Sciatic nerve (tissue), 2 donors: ENCODE results near the gene CNTN4. TPM values are rescaled to one million over a fixed set of nuclear protein-coding genes. Genes with fewer than 3 reads are reported as not detected.
A peak's percentile ranks its signal among the peaks of the same experiment; 100 is the strongest.

Experiments used
- ATAC-seq: fragments of 200-7000 bp; cut with Tn5 transposase; one replicate; pipeline ENCODE4 v1.9.1; 2020; ENCODE audit warnings: mild to moderate bottlenecking, moderate library complexity
- DNase-seq: peaks from one replicate; pipeline ENCODE4 v3.0.0-alpha.2; 2020; ENCODE audit warnings: low spot score
- intact Hi-C: fragments of 100-400 bp; cut with DNase I; formaldehyde crosslinking; loops from one replicate; pipeline ENCODE4 v1.14.2; 2022
- total RNA-seq: library from RNA; stranded (reverse); fragmentation: NEBNext Ultra II Directional; extraction: Animal tissue kit (Norgen Biotek cat#: 25700); gene quantifications from one replicate; pipeline ENCODE4 v1.2.1, GENCODE V29; 2021
- donor health status: DM: no; HTN: no; CAD: no.
- donor health status: DM: no; HTN: no; CAD: no.

The CNTN4 gene
- total RNA-seq, 1 donor from 2014 or later = 80.0 TPM

DNA sequence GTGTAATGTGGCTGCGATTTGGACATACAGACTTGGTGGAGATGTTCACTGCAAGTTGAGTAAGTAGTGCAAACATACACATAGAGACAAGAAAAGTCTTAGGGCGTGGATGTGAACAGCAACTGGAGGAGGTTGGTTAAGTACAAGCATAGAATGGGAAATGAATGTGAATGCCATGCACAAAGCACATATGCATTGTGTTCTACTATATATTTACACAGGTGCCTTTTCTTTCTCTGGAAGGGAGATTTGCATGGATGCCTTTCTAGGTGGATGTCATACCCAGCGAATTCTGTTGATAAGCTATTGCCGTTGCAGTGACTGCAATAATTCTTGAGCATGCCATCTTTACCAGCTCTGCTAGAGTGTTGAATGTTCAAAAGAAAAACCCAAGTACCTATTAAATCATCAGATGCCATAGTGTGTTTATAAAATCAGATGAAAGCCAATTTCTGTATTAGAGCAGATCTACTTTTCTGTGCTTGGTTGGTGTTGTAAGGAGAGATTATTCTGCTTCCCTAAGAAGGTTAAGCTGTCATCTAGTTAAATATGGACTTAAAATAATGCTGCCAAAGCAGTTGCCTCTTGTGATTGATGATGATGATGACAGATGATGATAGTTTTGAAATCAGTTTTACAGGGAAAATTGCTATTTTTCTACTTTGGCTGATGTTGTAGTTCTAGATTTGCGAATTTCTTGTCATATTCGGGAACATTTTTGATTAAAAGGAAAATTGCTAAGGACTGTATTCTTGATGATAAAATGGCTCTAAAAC, 148.4 kb downstream of the CNTN4 start:
- DNase-seq (no peak), ATAC-seq (no peak)
- intact Hi-C loops = loop anchor here (2.0 kb wide), 1 partner anchor 50 kb away; no protein-coding TSS in a partner anchor

DNA sequence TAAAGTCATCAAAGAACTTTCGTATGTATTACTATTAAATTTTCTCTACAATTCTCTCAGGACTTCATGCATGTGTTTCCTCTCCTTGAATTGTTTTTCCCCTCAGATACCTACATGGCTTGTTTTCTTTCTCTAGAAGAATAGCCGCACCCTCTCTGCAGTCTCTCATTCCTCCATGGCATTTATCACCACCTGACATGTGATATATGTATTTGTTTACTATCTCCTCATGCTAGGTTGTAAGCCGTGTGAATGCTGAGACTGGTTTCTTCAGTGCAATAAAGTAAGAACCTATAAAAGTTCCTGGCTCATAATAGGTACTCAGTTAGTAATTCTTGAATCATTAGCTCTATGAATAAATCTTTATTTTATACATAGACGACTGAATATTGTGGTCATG, 149.2 kb downstream of the CNTN4 start:
- intact Hi-C loops = loop anchor here (2.0 kb wide), 1 partner anchor 51 kb away; no protein-coding TSS in a partner anchor

DNA sequence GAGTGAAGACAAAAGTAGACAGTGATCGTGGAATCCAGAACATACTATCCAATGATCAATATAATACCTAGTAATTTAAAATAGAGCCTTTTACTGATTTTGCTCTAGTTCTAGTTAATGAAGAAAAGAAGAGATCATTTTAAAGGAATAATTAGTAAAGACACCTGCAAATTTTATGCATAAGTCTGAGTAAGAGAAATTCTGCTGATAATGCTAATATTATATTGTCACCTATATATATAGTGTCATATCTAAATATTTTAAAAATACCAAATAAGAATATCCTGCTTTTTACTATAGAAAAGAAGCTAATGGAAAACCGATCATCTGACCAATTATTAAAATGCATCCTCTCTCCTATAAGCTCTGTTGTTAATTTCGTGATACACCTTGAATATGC, 152.1 kb downstream of the CNTN4 start:
- no peak for ATAC-seq
- no peak for DNase-seq
- intact Hi-C loops = no loop called here

More for the DNA sequence above, 149.2 kb downstream of the CNTN4 start:
- no peak for DNase-seq
- ATAC-seq = no peak

DNA sequence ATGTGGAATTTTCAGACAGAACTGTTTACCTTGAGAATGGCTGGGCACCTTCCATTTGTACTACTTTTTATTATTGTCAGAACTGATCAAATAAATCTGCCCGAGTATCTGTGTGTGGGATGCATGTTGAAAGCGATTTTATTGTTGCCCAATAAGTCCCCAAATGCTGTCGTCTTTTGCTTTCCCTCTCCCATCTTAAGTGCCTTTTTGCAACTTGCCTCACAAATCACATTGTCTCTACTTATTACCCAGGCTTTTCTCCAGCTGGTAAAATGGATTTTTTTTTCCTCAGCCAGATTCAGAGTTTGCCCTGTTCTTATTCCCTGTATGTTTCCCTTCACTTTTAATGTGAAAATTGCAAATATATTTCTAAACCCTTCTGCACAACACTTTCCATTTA, 163.1 kb downstream of the CNTN4 start:
- intact Hi-C loops = no loop called here
- ATAC-seq = peak; percentile 81
- no peak for DNase-seq

DNA sequence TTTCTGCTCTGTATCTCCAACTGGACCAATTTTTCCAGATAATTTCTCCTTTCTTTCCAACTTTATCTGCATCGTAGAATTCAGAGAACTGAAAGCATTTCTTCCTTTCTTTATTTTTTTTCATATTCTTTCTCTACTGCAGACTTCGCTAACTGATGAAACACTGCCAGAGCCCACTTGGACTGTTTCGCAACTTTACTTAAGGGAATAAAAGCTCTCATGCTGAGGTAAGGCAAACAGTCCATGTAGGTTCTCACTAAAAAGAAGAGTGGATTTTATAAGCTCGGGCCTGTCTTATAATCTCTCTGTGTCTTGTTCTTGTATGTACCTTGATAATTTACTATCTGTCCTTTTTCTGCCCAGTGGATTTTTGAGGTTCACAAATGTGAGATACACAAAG, 163.5 kb downstream of the CNTN4 start:
- ATAC-seq (peak; percentile 94), DNase-seq (no peak)
- intact Hi-C loops = no loop called here

DNA sequence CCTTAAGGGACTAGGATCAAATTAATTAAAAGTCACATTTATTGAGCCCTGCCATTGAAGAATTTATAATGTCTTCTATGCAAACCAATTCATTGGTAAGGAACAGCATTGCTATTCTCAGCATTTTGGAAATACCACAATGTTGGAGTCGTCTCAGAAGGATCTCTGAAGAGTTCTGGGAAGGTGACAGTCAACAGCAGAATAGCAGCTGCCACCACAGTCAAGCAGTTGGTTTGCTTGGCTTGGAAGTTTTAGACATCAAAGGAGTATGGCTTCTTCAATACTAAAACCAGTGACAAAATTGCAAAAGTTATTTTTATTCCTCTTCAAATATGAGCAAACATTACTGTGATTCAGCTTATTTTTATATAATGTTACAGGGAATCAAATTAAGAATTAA, 167.9 kb downstream of the CNTN4 start:
- intact Hi-C loops = no loop called here
- DNase-seq (no peak), ATAC-seq (no peak)

DNA sequence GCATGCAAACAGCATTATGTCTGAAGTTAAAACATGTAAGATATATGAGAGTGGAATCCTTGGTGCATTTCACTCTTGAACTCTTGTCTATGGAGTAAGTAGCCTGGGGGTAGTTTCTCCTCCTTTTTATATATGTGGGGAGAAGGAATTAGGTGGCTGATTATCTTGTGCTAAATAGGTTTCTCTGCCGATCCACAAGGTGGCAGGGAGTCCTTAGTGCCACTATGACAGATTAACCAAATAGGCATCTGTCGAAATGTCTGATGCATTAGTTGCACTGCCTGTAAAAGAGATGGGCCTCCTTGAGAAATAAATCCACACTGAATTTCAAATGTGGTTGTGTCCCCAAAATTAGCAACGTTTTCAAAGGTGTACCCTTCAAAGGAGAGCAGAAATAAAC, 170.1 kb downstream of the CNTN4 start:
- ATAC-seq (no peak), DNase-seq (no peak)
- intact Hi-C loops = no loop called here

DNA sequence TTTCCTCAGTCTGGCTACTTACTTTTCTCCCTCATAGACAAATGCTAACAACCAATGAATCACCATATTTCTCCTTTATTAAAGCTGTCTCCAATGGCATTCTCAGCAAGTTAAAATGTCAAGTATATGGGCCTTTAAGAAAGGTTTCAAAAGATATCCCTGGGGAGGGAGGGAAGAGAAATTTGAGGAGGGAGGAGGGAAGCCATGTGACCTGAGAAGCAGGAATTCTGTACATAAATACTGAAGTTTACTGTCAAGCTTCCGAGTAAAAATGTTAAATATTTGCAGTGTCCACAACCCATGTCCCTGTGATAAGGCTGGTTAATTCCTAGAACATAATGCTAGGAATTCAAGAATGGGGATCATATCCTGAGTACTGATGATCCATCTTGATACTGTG, 175.9 kb downstream of the CNTN4 start:
- ATAC-seq = no peak
- no peak for DNase-seq
- intact Hi-C loops = no loop called here

DNA sequence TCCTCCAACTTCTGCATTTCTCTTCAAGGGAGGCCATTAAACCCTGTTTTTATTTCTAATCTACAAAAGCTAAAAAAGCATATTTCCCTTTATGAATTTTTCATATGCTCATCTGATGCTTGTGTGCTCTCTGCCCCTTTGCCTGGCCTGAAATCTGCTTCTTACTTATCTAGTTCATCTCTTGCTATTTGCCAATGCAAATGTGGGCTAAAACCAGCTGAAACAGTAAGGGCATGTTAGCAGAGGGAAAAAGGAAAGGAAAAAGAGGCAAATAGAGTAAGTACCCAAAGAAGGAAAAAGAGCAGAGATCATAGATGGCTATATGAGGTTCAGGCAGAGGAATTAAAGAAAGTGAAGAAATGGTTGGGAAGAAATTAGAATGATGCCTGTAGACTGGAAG, 185.2 kb downstream of the CNTN4 start:
- ATAC-seq = no peak
- DNase-seq = no peak
- intact Hi-C loops = no loop called here

DNA sequence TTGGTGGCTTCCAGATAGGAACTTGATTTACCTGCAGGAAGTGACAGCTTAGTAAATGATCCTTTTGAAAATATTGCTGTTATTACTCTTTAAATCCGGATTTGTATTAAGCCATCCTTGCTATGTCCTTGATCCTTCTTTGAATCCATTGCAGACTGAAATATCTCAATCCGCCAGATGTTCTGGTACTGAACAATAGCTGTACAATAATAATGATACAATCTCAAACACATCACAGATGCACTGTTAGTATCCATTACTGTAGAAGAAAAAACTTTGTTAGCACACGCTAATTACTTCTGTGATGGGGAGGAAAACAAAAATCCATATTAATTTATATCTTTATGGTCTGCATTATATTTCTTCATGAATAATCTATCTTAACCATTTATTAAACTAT, 202.3 kb downstream of the CNTN4 start:
- DNase-seq = no peak
- ATAC-seq = no peak
- intact Hi-C loops = no loop called here

DNA sequence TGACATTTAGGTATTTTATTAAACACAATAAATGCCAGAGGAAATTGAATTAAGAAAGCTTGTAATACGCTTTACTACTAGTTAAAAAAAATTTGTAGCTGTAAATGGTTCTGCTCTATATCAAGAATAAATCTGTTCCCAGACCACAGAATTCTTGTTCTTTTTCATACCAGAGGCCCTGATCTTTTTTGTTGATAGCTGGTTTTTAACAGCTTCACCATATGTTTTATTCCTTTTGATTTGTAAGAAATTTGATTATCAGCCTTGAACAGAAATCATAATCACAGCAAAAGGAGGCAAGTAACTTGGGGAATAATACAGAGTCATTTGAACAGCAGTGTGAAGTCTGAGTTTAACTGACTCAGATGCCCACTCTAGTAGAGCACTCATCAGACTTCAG, 202.7 kb downstream of the CNTN4 start:
- intact Hi-C loops = no loop called here
- no peak for DNase-seq
- ATAC-seq = no peak

DNA sequence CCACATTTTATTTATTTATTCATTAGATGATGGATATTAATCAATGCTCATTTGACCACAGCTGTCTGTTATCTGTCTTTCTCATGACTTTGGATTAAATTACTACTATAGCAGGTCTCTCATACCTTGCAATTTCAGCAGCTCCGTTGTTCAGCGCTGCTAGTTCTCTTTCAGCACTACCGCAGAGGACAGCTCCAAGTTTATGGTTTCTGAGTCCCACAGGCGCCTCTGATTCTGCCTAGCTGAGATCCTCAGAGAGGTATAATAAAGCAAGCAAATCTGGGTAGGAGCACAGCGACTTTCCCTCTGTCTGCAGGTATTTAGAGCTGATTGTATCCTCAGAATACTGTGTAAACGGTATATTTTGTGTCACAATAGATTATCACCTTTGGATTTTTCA, 204.9 kb downstream of the CNTN4 start:
- no peak for ATAC-seq
- no peak for DNase-seq
- intact Hi-C loops = no loop called here

DNA sequence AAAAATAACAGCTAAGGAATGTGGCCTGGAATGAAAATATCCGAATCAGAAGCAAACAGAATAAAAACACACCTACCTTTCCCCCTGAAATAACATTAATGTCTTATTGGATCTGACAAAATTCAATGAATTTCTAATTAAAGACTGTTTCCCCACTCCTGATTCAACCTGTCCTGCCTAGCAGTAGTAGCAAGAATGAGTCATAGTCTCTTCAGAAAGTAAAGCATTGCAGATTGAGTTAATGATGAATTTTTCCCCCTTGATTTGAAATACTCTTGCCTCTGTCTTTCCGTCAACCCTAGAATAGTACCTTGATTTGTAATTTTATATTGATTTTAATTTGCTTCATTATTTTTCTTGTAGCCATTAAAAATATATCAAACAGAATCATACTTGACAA, 212.4 kb downstream of the CNTN4 start:
- DNase-seq (no peak), ATAC-seq (no peak)
- intact Hi-C loops = loop anchor here (5.0 kb wide), 1 partner anchor 731 kb away; no protein-coding TSS in a partner anchor

DNA sequence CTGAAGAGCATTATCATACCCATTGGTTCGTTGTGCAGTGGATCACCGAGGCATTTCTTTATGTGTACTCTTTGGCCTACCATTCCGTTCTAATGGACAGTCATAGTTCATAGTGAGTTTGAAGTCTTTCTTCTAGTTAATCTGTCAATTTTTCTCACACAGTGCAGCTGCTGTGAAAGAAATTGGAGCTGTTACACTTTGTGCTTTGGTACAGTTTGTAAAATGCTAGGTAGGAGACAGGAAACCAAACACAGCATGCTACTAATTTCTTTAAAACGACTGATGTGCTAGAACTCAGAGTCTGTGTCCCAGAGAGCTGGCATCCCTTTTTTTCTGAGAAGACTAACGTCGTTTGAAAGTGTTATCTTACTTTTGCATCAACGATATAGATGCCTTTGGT, 218.9 kb downstream of the CNTN4 start:
- DNase-seq = no peak
- no peak for ATAC-seq
- intact Hi-C loops = no loop called here

DNA sequence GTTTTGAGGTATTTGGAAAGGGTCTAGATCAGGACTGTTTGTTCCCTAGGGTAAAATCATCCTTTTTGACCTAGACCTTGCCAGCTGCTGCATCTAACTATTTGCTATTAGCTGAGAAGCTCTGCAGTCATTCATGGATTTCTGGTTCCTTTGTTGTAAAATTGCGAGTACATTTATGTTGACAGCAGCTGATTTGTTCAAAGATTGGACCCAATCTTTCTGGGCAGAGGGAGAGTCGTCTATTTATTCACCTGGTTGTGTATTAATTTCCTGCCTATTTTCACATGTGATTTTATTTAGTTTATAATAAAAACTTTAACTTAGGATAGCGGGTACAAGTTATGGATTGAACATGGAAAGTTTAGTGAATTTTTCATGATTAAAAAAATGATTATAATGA, 236.3 kb downstream of the CNTN4 start:
- intact Hi-C loops = no loop called here
- ATAC-seq = no peak
- no peak for DNase-seq

DNA sequence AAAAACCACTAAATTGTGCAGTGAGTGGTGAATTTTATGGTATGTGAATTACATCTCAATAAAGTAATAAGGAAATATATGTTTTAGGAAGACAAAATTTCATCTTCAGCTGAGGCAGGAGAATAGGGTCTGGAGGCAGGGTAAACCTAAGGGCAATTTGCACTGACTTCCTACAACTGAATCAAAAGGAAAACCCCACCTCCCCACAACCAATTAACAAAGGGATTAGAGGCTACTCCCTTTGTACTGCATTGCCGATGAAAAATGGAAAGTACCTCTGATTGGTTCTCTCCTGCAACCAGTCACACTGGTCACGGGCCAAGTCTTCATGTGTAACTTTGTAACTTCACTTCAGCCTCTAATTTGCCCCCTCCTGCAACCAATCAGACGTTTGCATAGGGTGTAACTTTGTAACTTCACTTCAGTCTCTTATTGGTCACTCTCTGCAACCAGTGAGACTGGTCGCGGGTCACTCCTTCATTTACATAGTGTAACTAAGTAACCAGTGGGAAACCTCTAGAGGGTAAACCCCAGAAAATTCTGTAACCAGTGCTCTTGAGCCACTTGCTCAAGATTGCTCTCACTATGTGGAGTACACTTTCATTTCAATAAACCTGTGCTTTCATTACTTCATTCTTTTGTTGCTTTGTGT, 244.5 kb downstream of the CNTN4 start:
- intact Hi-C loops = no loop called here
- ATAC-seq (no peak), DNase-seq (no peak)

DNA sequence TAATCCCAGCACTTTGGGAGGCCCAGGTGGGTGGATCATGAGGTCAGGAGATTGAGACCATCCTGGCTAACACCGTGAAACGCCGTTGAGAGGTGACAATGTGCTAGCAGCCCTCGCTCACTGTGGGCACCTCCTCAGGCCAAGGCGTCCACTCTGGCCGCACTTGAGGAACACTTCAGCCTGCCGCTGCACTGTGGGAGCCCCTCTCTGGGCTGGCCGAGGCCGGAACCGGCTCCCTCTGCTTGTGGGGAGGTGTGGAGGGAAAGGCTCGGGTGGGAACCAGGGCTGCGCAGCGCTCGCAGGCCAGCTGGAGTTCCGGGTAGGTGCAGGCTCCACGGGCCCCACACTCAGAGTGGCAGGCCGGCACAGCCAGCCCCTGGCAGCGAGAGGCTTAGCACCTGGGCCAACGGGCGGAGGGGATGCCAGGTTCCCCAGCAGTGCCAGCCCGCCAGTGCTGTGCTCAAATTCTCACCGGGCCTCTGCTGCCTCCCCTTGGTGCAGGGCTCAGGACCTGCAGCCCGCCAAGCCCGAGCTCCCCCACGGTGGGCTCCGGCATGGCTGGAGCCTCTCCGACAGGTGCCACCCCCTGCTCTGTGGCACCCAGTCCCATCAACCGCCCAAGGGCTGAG, 253.6 kb downstream of the CNTN4 start:
- no peak for ATAC-seq
- DNase-seq = no peak
- intact Hi-C loops = no loop called here

DNA sequence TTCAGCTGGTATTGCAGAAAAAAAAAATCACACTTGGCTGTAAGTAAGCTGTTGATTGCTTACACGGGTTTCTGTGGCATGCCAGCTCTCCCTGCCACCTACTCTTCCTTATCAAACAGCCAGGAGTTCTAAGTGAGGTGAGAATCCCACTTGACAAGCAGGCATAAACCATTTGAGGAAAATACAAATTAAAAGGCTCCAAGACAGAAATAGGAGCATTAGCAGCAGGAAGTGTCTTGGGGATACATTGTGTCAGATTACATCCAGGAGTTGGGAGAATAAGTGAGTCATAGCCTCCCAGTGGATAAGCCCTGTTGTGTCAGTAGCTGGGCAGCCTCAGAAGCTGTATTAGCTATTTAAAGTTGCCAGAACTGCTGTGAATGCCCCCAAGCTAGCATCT, 256.0 kb downstream of the CNTN4 start:
- ATAC-seq (peak; percentile 91), DNase-seq (no peak)
- intact Hi-C loops = no loop called here

DNA sequence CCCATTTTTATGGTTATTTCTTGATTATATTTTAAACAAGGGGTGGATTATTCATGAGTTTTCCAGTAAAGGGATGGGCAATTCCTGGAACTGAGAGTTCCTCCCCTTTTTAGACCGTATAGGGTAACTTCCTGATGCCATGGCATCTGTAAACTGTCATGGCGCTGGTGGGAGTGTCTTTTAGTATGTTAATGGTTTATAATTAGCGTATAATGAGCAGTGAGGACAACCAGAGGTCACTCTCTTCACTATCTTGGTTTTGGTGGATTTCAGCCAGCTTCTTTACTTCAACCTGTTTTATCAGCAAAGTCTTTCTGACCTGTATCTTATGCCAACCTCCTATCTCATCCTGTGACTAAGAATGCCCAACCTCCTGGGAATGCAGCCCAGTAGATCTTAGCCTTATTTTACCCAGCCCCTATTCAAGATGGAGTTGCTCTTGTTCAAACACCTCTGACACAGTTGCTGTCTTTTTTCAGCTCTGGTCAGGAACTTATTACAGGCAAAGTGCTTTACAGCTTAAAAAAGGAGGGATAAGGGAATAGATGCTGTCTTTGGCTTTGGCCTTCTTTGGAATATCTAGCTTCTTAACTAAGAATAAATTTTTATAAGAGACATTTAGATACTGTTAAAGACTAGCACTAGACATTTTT, 257.8 kb downstream of the CNTN4 start:
- no peak for DNase-seq
- no peak for ATAC-seq
- intact Hi-C loops = no loop called here

DNA sequence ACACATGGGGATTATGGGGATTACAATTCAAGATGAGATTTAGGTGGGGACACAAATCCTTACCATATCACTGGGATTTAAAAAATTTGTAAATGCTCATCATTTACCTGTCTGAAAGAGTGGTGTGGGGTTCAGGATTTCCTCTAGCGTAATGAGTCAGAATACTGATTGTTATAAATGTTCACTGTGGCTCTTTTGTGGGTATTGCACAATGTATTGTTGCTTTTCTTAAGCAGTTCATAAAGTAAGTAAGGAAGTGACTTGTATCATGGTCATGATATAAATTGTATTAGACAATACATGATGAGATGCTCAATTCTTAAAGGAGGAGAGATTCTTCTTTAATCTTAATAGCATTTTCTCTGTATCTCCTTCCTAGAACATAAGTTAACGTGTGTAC, 262.1 kb downstream of the CNTN4 start:
- intact Hi-C loops = no loop called here
- ATAC-seq = no peak
- no peak for DNase-seq
